Lung (tissue), 12 donors: ENCODE results near the gene LMAN2. TPM values are rescaled to one million over a fixed set of nuclear protein-coding genes. Genes with fewer than 3 reads are reported as not detected.

Experiments used
- ATAC-seq: fragments of 200-7000 bp; cut with Tn5 transposase; one replicate; pipeline ENCODE4 v1.9.1; 2020; ENCODE audit warnings: moderate number of reproducible peaks; ENCODE audit not compliant: insufficient read depth, low FRiP score
- DNase-seq, 3 donors: peaks; one replicate each; pipeline ENCODE4 v3.0.0-alpha.2; 2013 to 2017
- H3K27ac ChIP-seq, 2 donors: one replicate each; pipeline ENCODE4 v1.5.1; 2013; ENCODE audit warnings: mild to moderate bottlenecking in 2 of 2, moderate library complexity in 2 of 2, control low read depth in 1 of 2, inconsistent platforms in 1 of 2, low read depth in 1 of 2, low read length in 1 of 2
- H3K27me3 ChIP-seq, 3 donors: one replicate each; pipeline ENCODE4 v1.5.1; 2013; ENCODE audit warnings: low read length in 2 of 3; ENCODE audit not compliant: control insufficient read depth in 3 of 3, insufficient read depth in 3 of 3
- H3K36me3 ChIP-seq, 4 donors: one replicate each; pipeline ENCODE4 v1.5.1; 2013; ENCODE audit warnings: low read length in 4 of 4, mild to moderate bottlenecking in 1 of 4, moderate library complexity in 1 of 4; ENCODE audit not compliant: control insufficient read depth in 4 of 4, insufficient read depth in 4 of 4
- H3K4me1 ChIP-seq, 5 donors: one replicate each; pipeline ENCODE4 v1.5.1; 2013; ENCODE audit warnings: low read length in 5 of 5, mild to moderate bottlenecking in 2 of 5, moderate library complexity in 1 of 5; ENCODE audit not compliant: control insufficient read depth in 5 of 5, insufficient read depth in 5 of 5
- H3K4me3 ChIP-seq: one replicate; pipeline ENCODE4 v1.5.1; 2013; ENCODE audit warnings: mild to moderate bottlenecking, control low read depth, moderate library complexity
- H3K9ac ChIP-seq, 2 donors: one replicate each; pipeline ENCODE4 v1.5.1; 2013; ENCODE audit warnings: low read length in 2 of 2, control low read depth in 1 of 2; ENCODE audit not compliant: insufficient read depth in 1 of 2
- H3K9me3 ChIP-seq, 4 donors: one replicate each; pipeline ENCODE4 v1.5.1; 2013; ENCODE audit warnings: low read length in 3 of 4, mild to moderate bottlenecking in 1 of 4, moderate library complexity in 1 of 4; ENCODE audit not compliant: control insufficient read depth in 4 of 4, insufficient read depth in 3 of 4
- WGBS, 2 donors: extraction: QIAGEN DNeasy Blood & Tissue Kit; methylation state at CpG; one replicate each; pipeline ENCODE4 v1.1.7; 2013; 5-methylcytosine and 5-hydroxymethylcytosine counted together
- polyA plus RNA-seq, 2 donors: library from polyadenylated mRNA; stranded (reverse); fragments of 200-250 nt; gene quantifications; one replicate each; pipeline ENCODE4 v1.2.1, GENCODE V29; 2013
- total RNA-seq, 2 donors: library from RNA; depleted of rRNA in 1 of 2; stranded (reverse); fragments of >200 nt in 1 of 2; gene quantifications; one replicate each; pipeline ENCODE4 v1.2.1, GENCODE V29; 2014 to 2021
- TF ChIP-seq, protein P1 (sequence below): IDR thresholded peaks from 2 replicates; pipeline ENCODE4 v1.5.1; 2012; ENCODE audit warnings: mild to moderate bottlenecking; ENCODE audit errors: control extremely low read depth, extremely low read depth
- donor health status: control.
- donor health status: control.
- donor health status: Bipolar disorder and iron deficiency.
- donor health status: healthy.
- donor health status: DM: yes; HTN: yes; CAD: no.

LMAN2 gene
- total and polyA plus RNA-seq, 4 donors: 101 to 316 (median 181) TPM

DNA sequence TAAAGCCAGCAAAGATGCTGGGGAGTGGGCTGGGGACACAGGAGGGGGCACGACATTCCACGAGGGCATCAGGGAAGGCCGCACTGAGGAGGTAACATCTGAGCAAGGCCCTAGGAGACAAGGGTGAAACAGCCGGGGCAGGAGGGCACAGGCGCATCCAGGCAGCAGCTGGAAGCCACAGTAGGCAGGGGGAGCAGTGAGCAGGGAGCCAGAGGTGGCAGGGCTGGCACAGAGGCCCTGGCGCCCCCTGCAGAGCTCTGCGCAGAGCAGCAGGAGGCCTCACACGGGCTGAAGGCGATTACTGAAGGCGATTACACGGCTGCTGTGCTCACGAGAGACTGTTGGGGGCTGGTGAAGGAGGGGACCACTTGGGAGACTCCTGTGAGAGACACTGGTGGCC is 15.4 kb downstream of the LMAN2 start:
- no peaks in the 10 kb centered on the region for H3K27me3 ChIP-seq
- peaks cover 13 to 73% (median 30%) of the 10 kb centered on the region in 4 donors for H3K36me3 ChIP-seq
- WGBS, 2 donors: 68 to 70% methylated on average over 12 of the region's 12 CpGs
- no peak overlapping the region for H3K4me3 ChIP-seq
- TF ChIP-seq, protein P1, sequence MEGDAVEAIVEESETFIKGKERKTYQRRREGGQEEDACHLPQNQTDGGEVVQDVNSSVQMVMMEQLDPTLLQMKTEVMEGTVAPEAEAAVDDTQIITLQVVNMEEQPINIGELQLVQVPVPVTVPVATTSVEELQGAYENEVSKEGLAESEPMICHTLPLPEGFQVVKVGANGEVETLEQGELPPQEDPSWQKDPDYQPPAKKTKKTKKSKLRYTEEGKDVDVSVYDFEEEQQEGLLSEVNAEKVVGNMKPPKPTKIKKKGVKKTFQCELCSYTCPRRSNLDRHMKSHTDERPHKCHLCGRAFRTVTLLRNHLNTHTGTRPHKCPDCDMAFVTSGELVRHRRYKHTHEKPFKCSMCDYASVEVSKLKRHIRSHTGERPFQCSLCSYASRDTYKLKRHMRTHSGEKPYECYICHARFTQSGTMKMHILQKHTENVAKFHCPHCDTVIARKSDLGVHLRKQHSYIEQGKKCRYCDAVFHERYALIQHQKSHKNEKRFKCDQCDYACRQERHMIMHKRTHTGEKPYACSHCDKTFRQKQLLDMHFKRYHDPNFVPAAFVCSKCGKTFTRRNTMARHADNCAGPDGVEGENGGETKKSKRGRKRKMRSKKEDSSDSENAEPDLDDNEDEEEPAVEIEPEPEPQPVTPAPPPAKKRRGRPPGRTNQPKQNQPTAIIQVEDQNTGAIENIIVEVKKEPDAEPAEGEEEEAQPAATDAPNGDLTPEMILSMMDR: no peak
- no peak overlapping the region for H3K9ac ChIP-seq
- ATAC-seq (no peak), DNase-seq (no peak)
- no peaks in the 10 kb centered on the region for H3K4me1 ChIP-seq
- H3K9me3 ChIP-seq: no peaks in the 10 kb centered on the region
- H3K27ac ChIP-seq: no peak overlapping the region

- Histone ChIP-seq H3K4me1 (no peaks in the 10 kb centered on the region), H3K9ac (no peak overlapping the region), H3K27ac (no peak overlapping the region), H3K9me3 (no peaks in the 10 kb centered on the region), H3K27me3 (no peaks in the 10 kb centered on the region), H3K36me3 (peaks cover 13 to 77% (median 30%) of the 10 kb centered on the region in 4 donors), H3K4me3 (no peak overlapping the region)
- DNase-seq (no peak), ATAC-seq (no peak)
- TF ChIP-seq, protein P1: no peak
- 99% methylated on average over 7 of the region's 7 CpGs for WGBS, 2 donors
These were observed 15.8 kb downstream of the LMAN2 start for GRCh38 chr5:177335701-177336065.

- H3K4me1 ChIP-seq: no peaks in the 10 kb centered on the region
- no peak for ATAC-seq
- peaks cover 13 to 84% (median 30%) of the 10 kb centered on the region in 4 donors for H3K36me3 ChIP-seq
These were observed 16.4 kb downstream of the LMAN2 start for GRCh38 chr5:177334781-177335700.

More at GRCh38 chr5:177334781-177335700, 16.4 kb downstream of the LMAN2 start:
- Histone ChIP-seq H3K9me3 (no peaks in the 10 kb centered on the region), H3K9ac (no peak overlapping the region), H3K4me3 (no peak overlapping the region), H3K27me3 (no peaks in the 10 kb centered on the region), H3K27ac (no peak overlapping the region)
- TF ChIP-seq, protein P1: no peak
- no peak for DNase-seq
- 91 to 92% methylated on average over 21 of the region's 21 CpGs for WGBS, 2 donors
